Activated CD4-positive, alpha-beta T cell treated with anti-CD3 and anti-CD28 coated beads for 36 hours (primary cell): ENCODE results near the gene FGF4. TPM values are rescaled to one million over a fixed set of nuclear protein-coding genes. Genes with fewer than 3 reads are reported as not detected.

Source experiments
- ATAC-seq: fragments of 200-7000 bp; cut with Tn5 transposase; one replicate; pipeline ENCODE4 v1.10.0; 2021; ENCODE audit warnings: mild to moderate bottlenecking, moderate library complexity
- CTCF ChIA-PET: fragments of 350-600 bp; sonication (Branson Sonifier 250); formaldehyde crosslinking; loops from one replicate; lab custom pipeline; 2021; ENCODE audit warnings: antibody characterized with exemption; lab: Charles Lee
- POLR2A ChIA-PET: fragments of 350-600 bp; sonication (Branson Sonifier 250); formaldehyde crosslinking; loops from one replicate; lab custom pipeline; 2021; ENCODE audit warnings: antibody characterized with exemption, inconsistent platforms; lab: Charles Lee
- DNase-seq: peaks from one replicate; pipeline ENCODE4 v3.0.0-alpha.2; 2020
- H3K27ac Mint-ChIP-seq: one replicate; pipeline ENCODE4 v1.8.0; 2021; ENCODE audit warnings: mixed read lengths
- H3K27me3 Mint-ChIP-seq: one replicate; pipeline ENCODE4 v1.8.0; 2021; ENCODE audit warnings: mixed read lengths
- H3K36me3 Mint-ChIP-seq: one replicate; pipeline ENCODE4 v1.8.0; 2021; ENCODE audit warnings: low read depth, mixed read lengths
- H3K4me1 Mint-ChIP-seq: one replicate; pipeline ENCODE4 v1.8.0; 2021; ENCODE audit warnings: mixed read lengths
- H3K4me3 Mint-ChIP-seq: one replicate; pipeline ENCODE4 v1.8.0; 2021; ENCODE audit warnings: mild to moderate bottlenecking, moderate library complexity, mixed read lengths
- H3K9me3 Mint-ChIP-seq: one replicate; pipeline ENCODE4 v1.8.0; 2021; ENCODE audit warnings: low read depth, mixed read lengths
- intact Hi-C, 2 experiments: fragments of 100-400 bp; cut with DNase I in 1 of 2; cut with micrococcal nuclease in 1 of 2; formaldehyde crosslinking; loops; one replicate each; pipeline versions ENCODE4 v1.14.2 to v1.15.1; 2022 to 2024; cut with DNase I, micrococcal nuclease
- total RNA-seq, 2 experiments: library from RNA; stranded (reverse); gene quantifications; one replicate each; pipeline ENCODE4 v1.2.3, GENCODE V29; 2021

FGF4 gene
- not detected for total RNA-seq

- CTCF ChIA-PET, result no interaction called here
- DNase-seq (peak; percentile 8), ATAC-seq (no peak)
- no peaks in the 10 kb centered on the region for H3K9me3 Mint-ChIP-seq
- intact Hi-C loops, result no loop called here
- POLR2A ChIA-PET, result no interaction called here
- peaks cover 40% of the 10 kb centered on the region for H3K27me3 Mint-ChIP-seq
- no peaks in the 10 kb centered on the region for H3K36me3 Mint-ChIP-seq
- H3K4me3 Mint-ChIP-seq, result no peak within 1 kb of the TSS
- no peak within 1 kb of the TSS for H3K27ac Mint-ChIP-seq
- no peaks in the 10 kb centered on the region for H3K4me1 Mint-ChIP-seq
Measured at GRCh38 chr11:69775163-69775755, at the start of gene FGF4. FGF4 (minus strand) TSS chr11:69775341; CDS start chr11:69775084, 257 bp downstream.

GRCh38 chr11:69823641-69824265 is 48.6 kb upstream of the FGF4 start:
- CTCF ChIA-PET, result no interaction called here
- Mint-ChIP-seq H3K36me3 (no peaks in the 10 kb centered on the region), H3K4me1 (no peaks in the 10 kb centered on the region), H3K9me3 (no peaks in the 10 kb centered on the region), H3K27me3 (peaks cover 22% of the 10 kb centered on the region), H3K27ac (no peak overlapping the region), H3K4me3 (no peak overlapping the region)
- intact Hi-C loops, result no loop called here
- POLR2A ChIA-PET, result no interaction called here
- ATAC-seq, result no peak
- no peak for DNase-seq

- no peaks in the 10 kb centered on the region for H3K36me3 Mint-ChIP-seq
- ChIA-PET POLR2A (no interaction called here), CTCF (no interaction called here)
- H3K27me3 Mint-ChIP-seq, result peaks cover 22% of the 10 kb centered on the region
- intact Hi-C loops, result no loop called here
- no peak for DNase-seq
- H3K4me1 Mint-ChIP-seq, result no peaks in the 10 kb centered on the region
- H3K27ac Mint-ChIP-seq, result no peak overlapping the region
- H3K4me3 Mint-ChIP-seq, result no peak overlapping the region
- ATAC-seq, result no peak
- H3K9me3 Mint-ChIP-seq, result no peaks in the 10 kb centered on the region
Measured at GRCh38 chr11:69822676-69823494, 47.7 kb upstream of the FGF4 start.

- DNase-seq (no peak), ATAC-seq (no peak)
- intact Hi-C loops, result no loop called here
- H3K27me3 Mint-ChIP-seq, result peaks cover 25% of the 10 kb centered on the region
- POLR2A ChIA-PET, result no interaction called here
- CTCF ChIA-PET, result no interaction called here
- H3K4me3 Mint-ChIP-seq, result no peak overlapping the region
- H3K36me3 Mint-ChIP-seq, result no peaks in the 10 kb centered on the region
- no peaks in the 10 kb centered on the region for H3K9me3 Mint-ChIP-seq
- no peak overlapping the region for H3K27ac Mint-ChIP-seq
- no peaks in the 10 kb centered on the region for H3K4me1 Mint-ChIP-seq
Measured at GRCh38 chr11:69821511-69822040, 46.4 kb upstream of the FGF4 start.

- CTCF ChIA-PET, result no interaction called here
- no peaks in the 10 kb centered on the region for H3K36me3 Mint-ChIP-seq
- no peaks in the 10 kb centered on the region for H3K4me1 Mint-ChIP-seq
- DNase-seq (no peak), ATAC-seq (no peak)
- no peak overlapping the region for H3K4me3 Mint-ChIP-seq
- intact Hi-C loops, result no loop called here
- POLR2A ChIA-PET, result no interaction called here
- H3K27ac Mint-ChIP-seq, result no peak overlapping the region
- H3K9me3 Mint-ChIP-seq, result no peaks in the 10 kb centered on the region
- peaks cover 28% of the 10 kb centered on the region for H3K27me3 Mint-ChIP-seq
Measured at GRCh38 chr11:69820441-69820840, 45.3 kb upstream of the FGF4 start.

GRCh38 chr11:69819541-69820070 is 44.5 kb upstream of the FGF4 start:
- no peak for ATAC-seq
- H3K27ac Mint-ChIP-seq, result no peak overlapping the region
- no peak overlapping the region for H3K4me3 Mint-ChIP-seq
- ChIA-PET POLR2A (no interaction called here), CTCF (no interaction called here)
- no peak for DNase-seq
- intact Hi-C loops, result loop anchor here in 1 of 2 experiments (5.0 kb wide), 2 partner anchors 117 to 182 kb away; partner anchors contain the start of gene FGF19
- no peaks in the 10 kb centered on the region for H3K4me1 Mint-ChIP-seq
- H3K27me3 Mint-ChIP-seq, result peaks cover 28% of the 10 kb centered on the region
- no peaks in the 10 kb centered on the region for H3K36me3 Mint-ChIP-seq
- no peaks in the 10 kb centered on the region for H3K9me3 Mint-ChIP-seq

GRCh38 chr11:69818603-69819441 is 43.7 kb upstream of the FGF4 start, which contains the start of gene FGF3:
FGF3 (minus strand) TSS chr11:69819416; CDS start chr11:69818933, 483 bp downstream.
- Mint-ChIP-seq H3K4me3 (no peak within 1 kb of the TSS), H3K4me1 (no peaks in the 10 kb centered on the region), H3K36me3 (no peaks in the 10 kb centered on the region), H3K27me3 (peaks cover 33% of the 10 kb centered on the region), H3K27ac (no peak within 1 kb of the TSS), H3K9me3 (no peaks in the 10 kb centered on the region)
- no peak for ATAC-seq
- DNase-seq, result no peak
- ChIA-PET POLR2A (no interaction called here), CTCF (interaction anchor here (0.7 kb wide), 1 partner anchor 30 kb away, joined by 3 read pairs; no protein-coding TSS in a partner anchor)
- intact Hi-C loops, result loop anchor here in 1 of 2 experiments (5.0 kb wide), 2 partner anchors 117 to 182 kb away; partner anchors contain the start of gene FGF19

- DNase-seq, result no peak
- H3K27ac Mint-ChIP-seq, result no peak overlapping the region
- intact Hi-C loops, result loop anchor here in 1 of 2 experiments (5.0 kb wide), 2 partner anchors 116 to 181 kb away; partner anchors contain the start of gene FGF19
- peaks cover 34% of the 10 kb centered on the region for H3K27me3 Mint-ChIP-seq
- ChIA-PET POLR2A (no interaction called here), CTCF (interaction anchor here (0.7 kb wide), 1 partner anchor 31 kb away, joined by 3 read pairs; no protein-coding TSS in a partner anchor)
- no peak for ATAC-seq
- H3K9me3 Mint-ChIP-seq, result no peaks in the 10 kb centered on the region
- H3K4me3 Mint-ChIP-seq, result no peak overlapping the region
- no peaks in the 10 kb centered on the region for H3K36me3 Mint-ChIP-seq
- H3K4me1 Mint-ChIP-seq, result no peaks in the 10 kb centered on the region
Measured at GRCh38 chr11:69818231-69818602, 43.1 kb upstream of the FGF4 start.

- intact Hi-C loops, result loop anchor here in 1 of 2 experiments (5.0 kb wide), 2 partner anchors 115 to 180 kb away; partner anchors contain the start of gene FGF19
- CTCF ChIA-PET, result no interaction called here
Measured at GRCh38 chr11:69817265-69818230, 42.4 kb upstream of the FGF4 start.

GRCh38 chr11:69816671-69817070 is 41.5 kb upstream of the FGF4 start:
- Mint-ChIP-seq H3K9me3 (no peaks in the 10 kb centered on the region), H3K27ac (no peak overlapping the region), H3K4me3 (no peak overlapping the region), H3K4me1 (no peaks in the 10 kb centered on the region), H3K36me3 (no peaks in the 10 kb centered on the region), H3K27me3 (peaks cover 33% of the 10 kb centered on the region)
- no peak for ATAC-seq
- ChIA-PET CTCF (no interaction called here), POLR2A (interaction anchor here (0.5 kb wide), 1 partner anchor 884 kb away, joined by 3 read pairs; no protein-coding TSS in a partner anchor)
- intact Hi-C loops, result loop anchor here in 1 of 2 experiments (5.0 kb wide), 2 partner anchors 114 to 179 kb away; partner anchors contain the start of gene FGF19
- DNase-seq, result no peak

More at GRCh38 chr11:69817265-69818230, 42.4 kb upstream of the FGF4 start:
- H3K9me3 Mint-ChIP-seq, result no peaks in the 10 kb centered on the region
- H3K4me1 Mint-ChIP-seq, result no peaks in the 10 kb centered on the region
- H3K4me3 Mint-ChIP-seq, result no peak overlapping the region
- no peak for ATAC-seq
- H3K27ac Mint-ChIP-seq, result no peak overlapping the region
- H3K36me3 Mint-ChIP-seq, result no peaks in the 10 kb centered on the region
- DNase-seq, result no peak
- peaks cover 36% of the 10 kb centered on the region for H3K27me3 Mint-ChIP-seq
- POLR2A ChIA-PET, result no interaction called here
